Liver (tissue), 9 donors: ENCODE data around the gene TAPT1. TPM values are rescaled to one million over a fixed set of nuclear protein-coding genes. Genes with fewer than 3 reads are reported as not detected.

ENCODE experiments used
- DNase-seq: peaks from one replicate; pipeline ENCODE4 v3.0.0-alpha.2; 2017; ENCODE audit warnings: low spot score
- H3K27ac ChIP-seq, 2 donors: one replicate each; pipeline ENCODE4 v1.7.0; 2013; ENCODE audit warnings: inconsistent platforms in 2 of 2, low read length in 2 of 2, control low read depth in 1 of 2, low read depth in 1 of 2, mild to moderate bottlenecking in 1 of 2
- H3K27me3 ChIP-seq, 4 donors: one replicate each; pipeline versions ENCODE4 v1.6.1 to v1.7.0; 2013; ENCODE audit warnings: low read length in 3 of 4, inconsistent platforms in 1 of 4, mild to moderate bottlenecking in 1 of 4, moderate library complexity in 1 of 4; ENCODE audit not compliant: control insufficient read depth in 4 of 4, insufficient read depth in 4 of 4
- H3K36me3 ChIP-seq, 4 donors: one replicate each; pipeline versions ENCODE4 v1.6.1 to v1.7.0; 2013; ENCODE audit warnings: low read length in 3 of 4, mild to moderate bottlenecking in 3 of 4, low read depth in 1 of 4, moderate library complexity in 1 of 4; ENCODE audit not compliant: control insufficient read depth in 4 of 4, insufficient read depth in 3 of 4
- H3K4me1 ChIP-seq, 4 donors: one replicate each; pipeline versions ENCODE4 v1.6.1 to v1.7.0; 2013; ENCODE audit warnings: low read length in 3 of 4, mild to moderate bottlenecking in 3 of 4, moderate library complexity in 1 of 4; ENCODE audit not compliant: control insufficient read depth in 4 of 4, insufficient read depth in 4 of 4
- H3K4me3 ChIP-seq, 3 donors: one replicate each; pipeline versions ENCODE4 v1.6.1 to v1.7.0; 2013; ENCODE audit warnings: low read length in 3 of 3, control low read depth in 1 of 3, low read depth in 1 of 3, mild to moderate bottlenecking in 1 of 3
- H3K9ac ChIP-seq, 2 donors: one replicate each; pipeline ENCODE4 v1.7.0; 2013; ENCODE audit warnings: low read length in 2 of 2, mild to moderate bottlenecking in 2 of 2, moderate library complexity in 2 of 2, control low read depth in 1 of 2, low read depth in 1 of 2
- H3K9me3 ChIP-seq, 4 donors: one replicate each; pipeline versions ENCODE4 v1.6.1 to v1.7.0; 2013; ENCODE audit warnings: low read length in 3 of 4; ENCODE audit not compliant: control insufficient read depth in 4 of 4
- EGR1 ChIP-seq, 2 donors: IDR thresholded peaks; 2 replicates each; pipeline ENCODE4 v1.6.1; 2016 to 2018; ENCODE audit warnings: antibody characterized with exemption in 2 of 2, low read depth in 2 of 2
- FOXA1 ChIP-seq: IDR thresholded peaks from 2 replicates; pipeline ENCODE4 v1.6.1; 2016; ENCODE audit warnings: antibody characterized with exemption
- HNF4A ChIP-seq, 2 donors: conservative IDR thresholded peaks; 2 replicates each; pipeline ENCODE4 v1.6.1; 2016; ENCODE audit warnings: antibody characterized with exemption in 2 of 2, mild to moderate bottlenecking in 2 of 2
- HNF4G ChIP-seq: IDR thresholded peaks from 2 replicates; pipeline ENCODE4 v1.6.1; 2016; ENCODE audit warnings: antibody characterized with exemption
- JUND ChIP-seq, 2 donors: IDR thresholded peaks; 2 replicates each; pipeline ENCODE4 v1.6.1; 2016; ENCODE audit warnings: antibody characterized with exemption in 2 of 2
- NR2F2 ChIP-seq: IDR thresholded peaks from 2 replicates; pipeline ENCODE4 v1.6.1; 2016; ENCODE audit warnings: antibody characterized with exemption
- RAD21 ChIP-seq, 2 donors: IDR thresholded peaks; 2 replicates each; pipeline ENCODE4 v1.6.1; 2016; ENCODE audit warnings: antibody characterized with exemption in 2 of 2, mild to moderate bottlenecking in 2 of 2
- RXRA ChIP-seq, 2 donors: IDR thresholded peaks; 2 replicates each; pipeline ENCODE4 v1.6.1; 2017 to 2018; ENCODE audit warnings: antibody characterized with exemption in 2 of 2, mild to moderate bottlenecking in 1 of 2
- SP1 ChIP-seq: IDR thresholded peaks from 2 replicates; pipeline ENCODE4 v1.6.1; 2018; ENCODE audit warnings: antibody characterized with exemption, mild to moderate bottlenecking
- TAF1 ChIP-seq: conservative IDR thresholded peaks from 2 replicates; pipeline ENCODE4 v1.6.1; 2016; ENCODE audit warnings: antibody characterized with exemption, mild to moderate bottlenecking
- YY1 ChIP-seq: IDR thresholded peaks from 2 replicates; pipeline ENCODE4 v1.6.1; 2016; ENCODE audit warnings: antibody characterized with exemption, mild to moderate bottlenecking
- WGBS: extraction: QIAGEN DNeasy Blood & Tissue Kit; methylation state at CpG from one replicate; pipeline ENCODE4 v1.1.7; 2013; 5-methylcytosine and 5-hydroxymethylcytosine counted together
- polyA plus RNA-seq, 2 donors: library from polyadenylated mRNA; stranded (reverse) in 1 of 2; unstranded in 1 of 2; fragments of 200-250 nt in 1 of 2; fragments of >200 nt in 1 of 2; fragmentation: Nextera tagmentation in 1 of 2; extraction: Ambion mirVana in 1 of 2; gene quantifications; one replicate each; pipeline versions ENCODE4 v1.2.1 to v1.2.3, GENCODE V29; 2013 to 2015
- total RNA-seq, 2 donors: library from RNA; depleted of rRNA; stranded (reverse); fragments of >200 nt; gene quantifications; one replicate each; pipeline ENCODE4 v1.2.3, GENCODE V29; 2014
- TF ChIP-seq, protein P1 (sequence below): IDR thresholded peaks from 2 replicates; pipeline ENCODE4 v1.6.1; 2016; ENCODE audit warnings: antibody characterized with exemption
- TF ChIP-seq, protein P2 (sequence below): IDR thresholded peaks from 2 replicates; pipeline ENCODE4 v1.6.1; 2016; ENCODE audit warnings: antibody characterized with exemption
- TF ChIP-seq, protein P3 (sequence below): IDR thresholded peaks from 2 replicates; pipeline ENCODE4 v1.6.1; 2016; ENCODE audit warnings: antibody characterized with exemption
- TF ChIP-seq, protein P4 (sequence below): IDR thresholded peaks from 2 replicates; pipeline ENCODE4 v1.6.1; 2016; ENCODE audit warnings: antibody characterized with exemption, mild to moderate bottlenecking
- donor health status: healthy.
- donor health status: healthy.
- donor health status: healthy.
- donor health status: healthy.
- donor health status: healthy.

TAPT1 gene
- total and polyA plus RNA-seq, 4 donors = 12.2 to 53.7 (median 22.1) TPM

DNA sequence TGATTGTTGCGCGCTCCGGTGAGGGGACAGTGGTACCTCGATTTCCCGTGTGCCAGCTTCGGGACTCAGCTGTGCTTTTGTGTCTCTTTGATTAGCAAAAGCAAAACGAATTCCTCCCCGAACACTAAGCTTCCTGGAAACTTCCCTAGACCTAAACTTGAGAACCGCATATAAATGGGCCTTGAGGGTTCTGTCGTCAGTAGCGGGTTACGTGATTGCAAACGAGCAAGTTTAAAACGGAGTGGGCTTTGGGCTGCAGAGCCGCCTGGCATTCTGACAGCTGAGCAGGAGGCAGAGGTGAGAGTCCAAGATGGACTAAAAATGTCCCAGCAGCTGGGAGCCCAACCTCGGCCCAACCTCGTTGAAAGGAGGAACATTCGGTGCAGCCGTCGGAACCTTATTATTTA lies 1.2 kb upstream of the TAPT1 start:
- Histone ChIP-seq H3K27me3 (no peaks in the 10 kb centered on the region), H3K4me3 (peak overlapping the region; percentile 64 to 99 (median 93)), H3K27ac (peak overlapping the region; percentile 91 to 94), H3K36me3 (no peaks in the 10 kb centered on the region), H3K9ac (peak overlapping the region; percentile 18 to 41), H3K9me3 (no peaks in the 10 kb centered on the region), H3K4me1 (peaks cover 8 to 37% (median 32%) of the 10 kb centered on the region in 4 donors)
- WGBS = 2% methylated on average over 20 of the region's 20 CpGs
- TF ChIP-seq YY1 (peak; percentile 39), HNF4A (conservative IDR thresholded peaks at IDR 0.05) (peak; percentile 34 to 48), HNF4G (peak; percentile 14), TAF1 (peak; percentile 1)
- TF ChIP-seq, protein P1, sequence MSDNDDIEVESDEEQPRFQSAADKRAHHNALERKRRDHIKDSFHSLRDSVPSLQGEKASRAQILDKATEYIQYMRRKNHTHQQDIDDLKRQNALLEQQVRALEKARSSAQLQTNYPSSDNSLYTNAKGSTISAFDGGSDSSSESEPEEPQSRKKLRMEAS = no peak
- TF ChIP-seq, protein P2, sequence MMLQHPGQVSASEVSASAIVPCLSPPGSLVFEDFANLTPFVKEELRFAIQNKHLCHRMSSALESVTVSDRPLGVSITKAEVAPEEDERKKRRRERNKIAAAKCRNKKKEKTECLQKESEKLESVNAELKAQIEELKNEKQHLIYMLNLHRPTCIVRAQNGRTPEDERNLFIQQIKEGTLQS = no peak
- peak; percentile 42 for DNase-seq

DNA sequence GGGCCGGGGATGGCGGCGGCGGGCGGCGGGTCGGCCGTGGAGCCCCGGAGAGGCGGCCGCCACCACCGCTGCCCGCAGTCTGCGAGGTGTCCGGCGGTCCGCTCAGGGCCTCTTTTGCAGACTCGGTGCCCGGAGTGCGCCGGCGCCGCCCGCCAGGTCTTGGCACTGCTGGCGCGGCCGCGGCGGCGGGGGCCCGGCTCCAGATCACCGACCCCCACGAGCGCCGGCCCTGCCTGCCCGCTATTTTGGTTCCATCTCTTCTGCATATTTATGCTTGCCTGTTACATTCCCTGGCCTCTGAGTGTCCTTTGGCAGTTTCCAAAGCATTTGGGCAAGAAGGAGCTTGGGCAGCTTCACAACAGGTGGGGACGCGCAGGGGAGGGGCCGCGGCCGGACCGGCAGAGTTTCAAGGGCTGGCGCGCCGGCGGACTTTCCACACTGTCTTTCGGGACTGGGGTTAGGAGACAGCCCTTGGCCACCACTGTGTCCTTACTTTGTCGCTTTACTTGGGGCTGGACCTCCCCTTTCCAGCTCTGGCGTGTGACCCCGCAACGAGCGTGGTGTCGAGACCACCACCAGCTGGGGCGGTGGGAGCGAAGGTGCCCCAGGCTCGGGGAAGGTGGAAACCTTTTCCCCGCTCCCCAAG lies 668 bp upstream of the TAPT1 start:
- Histone ChIP-seq H3K27me3 (no peaks in the 10 kb centered on the region), H3K4me1 (peaks cover 9 to 42% (median 37%) of the 10 kb centered on the region in 4 donors), H3K9ac (peak overlapping the region; percentile 18 to 41), H3K9me3 (no peaks in the 10 kb centered on the region), H3K4me3 (peak overlapping the region; percentile 64 to 99 (median 93)), H3K36me3 (no peaks in the 10 kb centered on the region), H3K27ac (peak overlapping the region; percentile 91 to 94)
- WGBS = 1% methylated on average over 57 of the region's 57 CpGs
- DNase-seq = peak; percentile 72
- no peak for TF ChIP-seq JUND (IDR thresholded peaks at IDR 0.05)
- TF ChIP-seq, protein P3, sequence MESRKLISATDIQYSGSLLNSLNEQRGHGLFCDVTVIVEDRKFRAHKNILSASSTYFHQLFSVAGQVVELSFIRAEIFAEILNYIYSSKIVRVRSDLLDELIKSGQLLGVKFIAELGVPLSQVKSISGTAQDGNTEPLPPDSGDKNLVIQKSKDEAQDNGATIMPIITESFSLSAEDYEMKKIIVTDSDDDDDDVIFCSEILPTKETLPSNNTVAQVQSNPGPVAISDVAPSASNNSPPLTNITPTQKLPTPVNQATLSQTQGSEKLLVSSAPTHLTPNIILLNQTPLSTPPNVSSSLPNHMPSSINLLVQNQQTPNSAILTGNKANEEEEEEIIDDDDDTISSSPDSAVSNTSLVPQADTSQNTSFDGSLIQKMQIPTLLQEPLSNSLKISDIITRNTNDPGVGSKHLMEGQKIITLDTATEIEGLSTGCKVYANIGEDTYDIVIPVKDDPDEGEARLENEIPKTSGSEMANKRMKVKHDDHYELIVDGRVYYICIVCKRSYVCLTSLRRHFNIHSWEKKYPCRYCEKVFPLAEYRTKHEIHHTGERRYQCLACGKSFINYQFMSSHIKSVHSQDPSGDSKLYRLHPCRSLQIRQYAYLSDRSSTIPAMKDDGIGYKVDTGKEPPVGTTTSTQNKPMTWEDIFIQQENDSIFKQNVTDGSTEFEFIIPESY = no peak
- no peak for TF ChIP-seq RAD21 (IDR thresholded peaks at IDR 0.05)
- TF ChIP-seq, protein P1 = no peak
- TF ChIP-seq EGR1 (IDR thresholded peaks at IDR 0.05; ENCODE audit: low read depth in 2 of 2) = no peak
- TF ChIP-seq RXRA (IDR thresholded peaks at IDR 0.05) = no peak
- TF ChIP-seq, protein P2 = no peak
- TF ChIP-seq NR2F2 = no peak

DNA sequence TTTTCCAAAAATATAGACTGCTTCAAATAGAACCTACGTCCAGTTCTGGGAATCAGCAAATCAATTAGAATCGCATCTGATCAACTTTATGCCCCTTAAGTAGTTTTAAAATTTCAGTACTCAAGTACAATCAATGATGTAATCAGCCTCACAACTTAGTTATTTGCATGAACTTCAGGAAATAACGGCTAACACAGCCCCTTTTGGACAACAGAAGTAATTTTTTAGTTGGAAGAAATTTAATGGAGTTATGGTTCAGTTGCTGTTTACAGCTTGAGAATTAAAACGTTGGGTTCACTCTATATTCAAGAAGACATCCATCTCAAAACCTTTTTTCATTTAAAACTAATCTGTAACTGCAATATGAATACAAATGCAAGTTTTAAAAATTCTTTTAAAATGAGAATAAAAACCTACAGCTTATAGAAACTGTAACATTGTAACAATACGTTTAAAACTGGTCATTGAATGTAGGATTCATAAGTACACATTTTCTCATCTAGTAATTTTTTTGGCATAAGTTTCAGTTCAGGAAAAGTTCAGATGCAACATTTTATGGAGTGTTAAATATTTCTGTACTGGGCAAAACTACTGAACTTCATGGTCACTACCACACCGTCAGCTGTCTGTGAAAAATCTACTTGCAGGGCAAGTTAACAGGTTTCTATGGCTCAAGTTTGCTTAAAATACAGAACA lies 956 bp downstream of the TAPT1 start:
- Histone ChIP-seq H3K9ac (peak overlapping the region; percentile 90 to 99), H3K9me3 (no peaks in the 10 kb centered on the region), H3K27ac (peak overlapping the region; percentile 75 to 93), H3K36me3 (no peaks in the 10 kb centered on the region), H3K4me1 (peaks cover 9 to 41% (median 40%) of the 10 kb centered on the region in 4 donors), H3K27me3 (no peaks in the 10 kb centered on the region), H3K4me3 (peak overlapping the region; percentile 45 to 99 (median 95))
- DNase-seq = no peak
- TF ChIP-seq NR2F2 = no peak
- TF ChIP-seq, protein P2 = peak; percentile 19
- TF ChIP-seq FOXA1 = no peak
- TF ChIP-seq SP1 = no peak
- TF ChIP-seq RXRA (IDR thresholded peaks at IDR 0.05) = no peak
- TF ChIP-seq YY1 = peak; percentile 3
- TF ChIP-seq TAF1 = peak; percentile 8
- peak in 1 of 2 donors; percentile 38 for TF ChIP-seq JUND (IDR thresholded peaks at IDR 0.05)
- TF ChIP-seq, protein P4, sequence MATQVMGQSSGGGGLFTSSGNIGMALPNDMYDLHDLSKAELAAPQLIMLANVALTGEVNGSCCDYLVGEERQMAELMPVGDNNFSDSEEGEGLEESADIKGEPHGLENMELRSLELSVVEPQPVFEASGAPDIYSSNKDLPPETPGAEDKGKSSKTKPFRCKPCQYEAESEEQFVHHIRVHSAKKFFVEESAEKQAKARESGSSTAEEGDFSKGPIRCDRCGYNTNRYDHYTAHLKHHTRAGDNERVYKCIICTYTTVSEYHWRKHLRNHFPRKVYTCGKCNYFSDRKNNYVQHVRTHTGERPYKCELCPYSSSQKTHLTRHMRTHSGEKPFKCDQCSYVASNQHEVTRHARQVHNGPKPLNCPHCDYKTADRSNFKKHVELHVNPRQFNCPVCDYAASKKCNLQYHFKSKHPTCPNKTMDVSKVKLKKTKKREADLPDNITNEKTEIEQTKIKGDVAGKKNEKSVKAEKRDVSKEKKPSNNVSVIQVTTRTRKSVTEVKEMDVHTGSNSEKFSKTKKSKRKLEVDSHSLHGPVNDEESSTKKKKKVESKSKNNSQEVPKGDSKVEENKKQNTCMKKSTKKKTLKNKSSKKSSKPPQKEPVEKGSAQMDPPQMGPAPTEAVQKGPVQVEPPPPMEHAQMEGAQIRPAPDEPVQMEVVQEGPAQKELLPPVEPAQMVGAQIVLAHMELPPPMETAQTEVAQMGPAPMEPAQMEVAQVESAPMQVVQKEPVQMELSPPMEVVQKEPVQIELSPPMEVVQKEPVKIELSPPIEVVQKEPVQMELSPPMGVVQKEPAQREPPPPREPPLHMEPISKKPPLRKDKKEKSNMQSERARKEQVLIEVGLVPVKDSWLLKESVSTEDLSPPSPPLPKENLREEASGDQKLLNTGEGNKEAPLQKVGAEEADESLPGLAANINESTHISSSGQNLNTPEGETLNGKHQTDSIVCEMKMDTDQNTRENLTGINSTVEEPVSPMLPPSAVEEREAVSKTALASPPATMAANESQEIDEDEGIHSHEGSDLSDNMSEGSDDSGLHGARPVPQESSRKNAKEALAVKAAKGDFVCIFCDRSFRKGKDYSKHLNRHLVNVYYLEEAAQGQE = no peak
- peak; percentile 1 to 2 for TF ChIP-seq HNF4A (conservative IDR thresholded peaks at IDR 0.05)
- no peak for TF ChIP-seq HNF4G
- 3% methylated on average over 6 of the region's 6 CpGs for WGBS
